Neural crest cell (in vitro differentiated cells): ENCODE data around the gene PIGO. TPM values are rescaled to one million over a fixed set of nuclear protein-coding genes. Genes with fewer than 3 reads are reported as not detected.

ENCODE experiments used
- DNase-seq: peaks from one replicate; pipeline ENCODE4 v3.0.0; 2021; ENCODE audit warnings: low read depth, mixed read lengths, low spot score
- H3K27ac Mint-ChIP-seq: one replicate; pipeline ENCODE4 v1.8.0; 2021; ENCODE audit warnings: mild to moderate bottlenecking, mixed read lengths; ENCODE audit not compliant: unreplicated experiment
- H3K27me3 Mint-ChIP-seq: 2 replicates; pipeline ENCODE4 v1.8.0; 2021; ENCODE audit warnings: low read depth, mild to moderate bottlenecking, mixed read lengths
- H3K36me3 Mint-ChIP-seq: 2 replicates; pipeline ENCODE4 v1.8.0; 2021; ENCODE audit warnings: low read depth, mild to moderate bottlenecking, mixed read lengths
- H3K4me1 Mint-ChIP-seq: 2 replicates; pipeline ENCODE4 v1.8.0; 2021; ENCODE audit warnings: mixed read lengths
- H3K4me3 Mint-ChIP-seq: one replicate; pipeline ENCODE4 v1.8.0; 2021; ENCODE audit warnings: mild to moderate bottlenecking, mixed read lengths
- H3K9me3 Mint-ChIP-seq: 2 replicates; pipeline ENCODE4 v1.8.0; 2021; ENCODE audit warnings: mixed read lengths
- total RNA-seq: library from RNA; stranded (reverse); gene quantifications from 2 replicates; pipeline ENCODE4 v1.2.1, GENCODE V29; 2021
- TF ChIP-seq, protein P1 (sequence below): fragments of 200-600 bp; sonication (generic); conservative IDR thresholded peaks from 2 replicates; pipeline ENCODE4 v1.5.0; 2021; ENCODE audit warnings: antibody characterized with exemption, mild to moderate bottlenecking

The PIGO gene
- total RNA-seq, 1 donor from 2014 or later, result 28.3 TPM

DNA sequence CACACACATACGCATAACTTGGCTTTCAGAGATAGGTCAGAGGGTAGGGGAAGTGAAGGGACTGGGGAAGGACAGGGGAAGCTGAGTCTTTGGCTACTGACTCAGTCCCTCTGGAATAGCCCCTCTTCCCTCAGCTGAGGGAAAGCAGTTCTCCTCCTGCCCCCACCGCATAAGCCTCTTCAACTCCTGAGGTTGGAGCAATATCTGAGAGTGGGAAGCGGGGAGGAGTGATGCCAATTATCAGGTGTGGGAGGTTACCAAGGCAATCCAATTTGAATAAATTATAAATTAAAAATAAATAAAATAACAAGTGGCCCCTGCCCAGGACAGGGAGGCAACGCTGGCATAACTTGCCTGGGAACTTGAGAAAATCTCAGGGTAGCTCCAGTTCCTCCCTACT, 8.2 kb upstream of the PIGO start:
- Mint-ChIP-seq H3K27me3 (no peaks in the 10 kb centered on the region), H3K4me3 (no peak overlapping the region), H3K4me1 (peaks cover 34% of the 10 kb centered on the region), H3K9me3 (no peaks in the 10 kb centered on the region), H3K36me3 (peaks cover 5% of the 10 kb centered on the region), H3K27ac (peak overlapping the region; percentile 86)
- TF ChIP-seq, protein P1, sequence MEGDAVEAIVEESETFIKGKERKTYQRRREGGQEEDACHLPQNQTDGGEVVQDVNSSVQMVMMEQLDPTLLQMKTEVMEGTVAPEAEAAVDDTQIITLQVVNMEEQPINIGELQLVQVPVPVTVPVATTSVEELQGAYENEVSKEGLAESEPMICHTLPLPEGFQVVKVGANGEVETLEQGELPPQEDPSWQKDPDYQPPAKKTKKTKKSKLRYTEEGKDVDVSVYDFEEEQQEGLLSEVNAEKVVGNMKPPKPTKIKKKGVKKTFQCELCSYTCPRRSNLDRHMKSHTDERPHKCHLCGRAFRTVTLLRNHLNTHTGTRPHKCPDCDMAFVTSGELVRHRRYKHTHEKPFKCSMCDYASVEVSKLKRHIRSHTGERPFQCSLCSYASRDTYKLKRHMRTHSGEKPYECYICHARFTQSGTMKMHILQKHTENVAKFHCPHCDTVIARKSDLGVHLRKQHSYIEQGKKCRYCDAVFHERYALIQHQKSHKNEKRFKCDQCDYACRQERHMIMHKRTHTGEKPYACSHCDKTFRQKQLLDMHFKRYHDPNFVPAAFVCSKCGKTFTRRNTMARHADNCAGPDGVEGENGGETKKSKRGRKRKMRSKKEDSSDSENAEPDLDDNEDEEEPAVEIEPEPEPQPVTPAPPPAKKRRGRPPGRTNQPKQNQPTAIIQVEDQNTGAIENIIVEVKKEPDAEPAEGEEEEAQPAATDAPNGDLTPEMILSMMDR, result no peak
- no peak for DNase-seq

DNA sequence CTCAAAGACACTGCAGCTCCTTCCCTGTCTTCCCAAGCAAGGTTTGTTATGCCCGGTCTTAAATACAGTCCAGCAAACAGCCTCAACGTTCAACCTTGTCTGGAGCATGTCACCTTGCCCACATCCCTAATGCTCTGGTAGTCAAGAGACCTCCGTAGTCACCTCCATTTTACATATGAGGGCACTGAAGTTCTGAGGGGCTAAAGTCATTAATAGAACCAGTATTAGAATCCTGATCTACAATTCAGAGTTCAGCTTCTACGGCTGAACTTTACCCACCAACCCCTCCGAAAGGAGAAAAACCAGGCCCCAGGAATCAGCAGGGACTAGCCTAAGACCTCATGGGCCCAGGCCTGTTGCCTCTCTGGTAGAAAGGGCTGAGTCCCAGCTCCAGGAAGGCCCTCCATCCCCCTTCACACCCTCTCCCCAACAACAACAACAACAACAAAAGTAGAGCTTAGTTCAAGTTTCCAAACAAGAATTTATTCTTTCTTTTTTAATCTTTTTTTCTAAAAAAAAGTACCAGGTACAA, 7.3 kb upstream of the PIGO start:
- DNase-seq, result no peak
- TF ChIP-seq, protein P1, result no peak
- no peaks in the 10 kb centered on the region for H3K27me3 Mint-ChIP-seq
- H3K9me3 Mint-ChIP-seq, result no peaks in the 10 kb centered on the region
- peaks cover 32% of the 10 kb centered on the region for H3K4me1 Mint-ChIP-seq
- peak overlapping the region; percentile 93 for H3K4me3 Mint-ChIP-seq
- H3K36me3 Mint-ChIP-seq, result peaks cover 5% of the 10 kb centered on the region
- H3K27ac Mint-ChIP-seq, result peak overlapping the region; percentile 99

DNA sequence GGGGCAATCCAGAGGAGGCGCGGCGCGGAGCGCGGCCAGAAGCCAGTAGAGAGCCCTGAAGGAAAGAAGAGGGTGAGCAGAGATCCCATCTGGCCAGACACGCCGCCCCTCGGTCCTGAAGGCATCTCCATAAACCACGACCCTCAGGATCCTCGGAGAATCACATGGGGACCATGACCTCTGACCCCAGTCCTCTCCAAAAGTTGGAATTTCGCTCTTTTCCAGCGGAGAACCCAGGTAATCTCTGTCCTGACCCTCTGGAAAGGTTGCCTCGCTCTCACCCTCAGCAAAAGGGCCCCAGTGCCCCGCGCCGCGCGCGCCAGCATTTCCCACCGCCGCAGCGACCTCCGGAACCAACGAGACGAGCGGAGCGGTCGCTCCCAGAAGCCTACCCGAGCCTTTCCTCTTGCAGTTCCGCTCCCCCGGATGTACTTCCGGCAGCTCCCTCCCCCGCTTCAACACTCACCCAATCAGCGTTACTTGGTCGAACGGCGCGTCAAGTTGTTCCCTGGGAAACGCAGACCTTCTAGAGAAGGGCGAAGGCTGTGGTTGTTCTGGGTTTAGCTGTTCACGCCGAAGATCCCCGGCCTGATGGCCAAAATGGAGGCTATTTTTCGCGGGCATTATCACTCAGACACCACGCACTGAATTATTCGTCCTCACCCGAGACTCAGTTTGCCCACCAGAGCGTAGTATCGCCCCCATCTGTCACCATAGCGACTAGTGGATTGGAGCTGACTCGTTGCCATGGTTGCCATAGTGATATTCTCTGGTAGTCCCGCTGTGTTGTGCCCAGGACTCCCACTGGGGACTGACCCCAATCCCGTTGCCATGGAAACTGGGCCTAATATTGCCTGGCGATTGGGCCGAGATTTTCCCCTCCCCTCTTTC, 6.6 kb upstream of the PIGO start, which contains the start of gene STOML2:
STOML2 (minus strand) TSS at position 363 of the 891 bp plus-strand sequence; CDS start at position 326, 37 bp downstream.
- peaks cover 32% of the 10 kb centered on the region for H3K4me1 Mint-ChIP-seq
- H3K27me3 Mint-ChIP-seq, result no peaks in the 10 kb centered on the region
- peak within 1 kb of the TSS; percentile 99 for H3K27ac Mint-ChIP-seq
- peaks cover 5% of the 10 kb centered on the region for H3K36me3 Mint-ChIP-seq
- TF ChIP-seq, protein P1, result peak; percentile 21
- DNase-seq, result peak; percentile 84
- peak within 1 kb of the TSS; percentile 93 for H3K4me3 Mint-ChIP-seq
- no peaks in the 10 kb centered on the region for H3K9me3 Mint-ChIP-seq

DNA sequence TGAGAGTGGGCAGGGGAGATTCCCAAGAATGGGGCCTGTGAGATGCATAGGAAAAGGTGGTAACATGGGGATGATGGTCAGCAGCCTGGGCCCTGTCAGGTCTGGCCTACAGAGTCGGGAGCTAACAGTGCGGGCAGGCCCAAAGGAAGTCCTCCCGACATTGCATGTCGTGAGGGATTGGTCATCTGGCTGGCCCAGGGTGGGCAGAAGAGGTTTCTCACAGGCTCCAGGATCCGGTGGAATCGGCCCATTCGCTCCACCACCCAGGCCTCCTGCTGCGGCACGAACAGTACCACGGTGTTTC, 6.0 kb upstream of the PIGO start:
- H3K36me3 Mint-ChIP-seq, result peaks cover 5% of the 10 kb centered on the region
- no peaks in the 10 kb centered on the region for H3K9me3 Mint-ChIP-seq
- TF ChIP-seq, protein P1, result no peak
- H3K27me3 Mint-ChIP-seq, result no peaks in the 10 kb centered on the region
- H3K4me3 Mint-ChIP-seq, result peak overlapping the region; percentile 93
- H3K27ac Mint-ChIP-seq, result peak overlapping the region; percentile 99
- no peak for DNase-seq
- peaks cover 38% of the 10 kb centered on the region for H3K4me1 Mint-ChIP-seq

DNA sequence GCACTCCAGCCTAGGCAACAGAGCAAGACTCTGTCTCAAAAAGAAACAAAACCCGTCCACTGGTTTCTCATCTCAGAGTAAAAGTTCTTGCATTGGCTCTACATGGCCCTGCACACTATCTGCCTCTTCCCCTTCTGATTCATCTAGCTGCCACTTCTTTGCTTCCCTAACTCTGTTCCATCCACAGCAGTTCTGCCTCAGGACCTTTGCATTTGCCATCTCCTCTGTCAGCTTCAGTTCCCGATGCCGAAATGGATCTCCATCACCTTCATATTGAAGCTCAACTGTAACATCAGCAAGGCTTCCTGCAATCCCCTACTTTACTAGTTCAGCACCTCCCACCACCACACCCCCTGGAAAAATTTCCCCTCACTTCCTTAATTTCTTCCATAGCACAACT, 1.2 kb upstream of the PIGO start:
- H3K27ac Mint-ChIP-seq, result no peak overlapping the region
- H3K27me3 Mint-ChIP-seq, result no peaks in the 10 kb centered on the region
- peaks cover 35% of the 10 kb centered on the region for H3K4me1 Mint-ChIP-seq
- peak overlapping the region; percentile 60 for H3K4me3 Mint-ChIP-seq
- no peaks in the 10 kb centered on the region for H3K9me3 Mint-ChIP-seq
- TF ChIP-seq, protein P1, result no peak
- H3K36me3 Mint-ChIP-seq, result no peaks in the 10 kb centered on the region
- no peak for DNase-seq
